Measurements from ENCODE around the gene PHYHIPL. TPM values are rescaled to one million over a fixed set of nuclear protein-coding genes. Genes with fewer than 3 reads are reported as not detected.

The PHYHIPL gene
- total and polyA plus RNA-seq, 4 experiments from 2014 or later, result not detected

DNA sequence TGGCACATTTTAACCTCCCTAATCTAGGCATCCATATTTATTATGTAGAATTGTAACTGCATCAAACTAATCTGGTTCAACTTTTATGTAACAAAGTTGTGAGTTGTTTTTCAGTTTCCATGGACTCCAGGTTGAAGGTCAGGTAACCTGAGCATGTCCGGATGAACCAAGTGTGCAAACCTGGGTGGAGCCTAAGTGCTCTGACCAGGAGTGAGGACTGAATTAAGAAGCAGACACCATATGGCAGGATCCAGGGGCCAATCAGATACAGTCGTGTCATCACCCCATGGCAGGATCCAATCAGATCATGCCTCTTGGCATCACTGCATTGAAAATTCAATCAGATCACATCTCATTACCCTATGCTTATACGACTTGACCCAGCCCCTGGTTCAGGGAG lies 41.2 kb upstream of the PHYHIPL start:
- no peak for DNase-seq
- intact Hi-C loops (cut with micrococcal nuclease), result no loop called here
- no peaks in the 10 kb centered on the region for H3K36me3 Mint-ChIP-seq
- Histone ChIP-seq H3K36me3 (ENCODE audit: insufficient read depth, low read length) (no peaks in the 10 kb centered on the region), H3K27me3 (ENCODE audit: insufficient read depth, low read length) (no peaks in the 10 kb centered on the region), H3K27ac (ENCODE audit: low read depth, low read length) (no peak overlapping the region), H3K4me3 (ENCODE audit: low read length in 2 of 2) (no peak overlapping the region), H3K4me1 (ENCODE audit: insufficient read depth, low read length) (no peaks in the 10 kb centered on the region), H3K9me3 (ENCODE audit: control insufficient read depth in 1 of 2, low read length in 2 of 2) (no peaks in the 10 kb centered on the region)
- no peaks in the 10 kb centered on the region for H3K4me1 Mint-ChIP-seq
- H3K9me3 Mint-ChIP-seq, result peaks cover 0 to 6% (median 1%) of the 10 kb centered on the region in 8 donors
- ChIA-PET CTCF (ENCODE audit: partially characterized antibody) (no interaction called here), POLR2A (ENCODE audit: partially characterized antibody) (no interaction called here)
- H3K4me3 Mint-ChIP-seq, result no peak overlapping the region
- no peak overlapping the region for H3K27ac Mint-ChIP-seq
- peaks cover 0 to 1% of the 10 kb centered on the region in 2 donors for H3K27me3 Mint-ChIP-seq

DNA sequence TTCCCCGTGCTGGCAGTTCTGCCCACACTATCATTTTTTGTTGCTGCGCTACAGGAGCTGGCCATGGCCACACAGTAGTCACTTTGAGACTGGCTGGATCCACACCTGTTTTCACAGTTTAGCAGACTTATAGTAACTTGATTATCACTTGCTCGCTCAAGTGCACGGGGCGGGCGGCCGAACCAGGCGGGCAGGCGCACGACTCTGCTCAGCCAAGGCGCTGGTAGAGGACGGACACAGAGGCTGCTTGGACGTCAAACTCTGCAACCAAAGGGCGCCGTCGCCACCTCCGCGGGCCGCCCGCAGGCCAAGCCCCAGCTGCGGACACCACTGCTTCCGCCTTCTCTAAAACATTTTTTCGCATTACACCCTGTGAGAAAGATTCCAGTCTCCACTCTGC lies 38.4 kb upstream of the PHYHIPL start:
- Histone ChIP-seq H3K4me3 (ENCODE audit: low read length in 2 of 2) (no peak overlapping the region), H3K4me1 (ENCODE audit: insufficient read depth, low read length) (no peaks in the 10 kb centered on the region), H3K36me3 (ENCODE audit: insufficient read depth, low read length) (no peaks in the 10 kb centered on the region), H3K27me3 (ENCODE audit: insufficient read depth, low read length) (no peaks in the 10 kb centered on the region), H3K27ac (ENCODE audit: low read depth, low read length) (no peak overlapping the region), H3K9me3 (ENCODE audit: control insufficient read depth in 1 of 2, low read length in 2 of 2) (no peaks in the 10 kb centered on the region)
- no peak overlapping the region for H3K27ac Mint-ChIP-seq
- no peaks in the 10 kb centered on the region for H3K4me1 Mint-ChIP-seq
- intact Hi-C loops (cut with micrococcal nuclease), result no loop called here
- peaks cover 0 to 1% of the 10 kb centered on the region in 2 donors for H3K27me3 Mint-ChIP-seq
- ChIA-PET POLR2A (ENCODE audit: partially characterized antibody) (no interaction called here), CTCF (ENCODE audit: partially characterized antibody) (no interaction called here)
- DNase-seq, result no peak
- peaks cover 0 to 6% (median 0%) of the 10 kb centered on the region in 8 donors for H3K9me3 Mint-ChIP-seq
- H3K4me3 Mint-ChIP-seq, result no peak overlapping the region
- no peaks in the 10 kb centered on the region for H3K36me3 Mint-ChIP-seq

DNA sequence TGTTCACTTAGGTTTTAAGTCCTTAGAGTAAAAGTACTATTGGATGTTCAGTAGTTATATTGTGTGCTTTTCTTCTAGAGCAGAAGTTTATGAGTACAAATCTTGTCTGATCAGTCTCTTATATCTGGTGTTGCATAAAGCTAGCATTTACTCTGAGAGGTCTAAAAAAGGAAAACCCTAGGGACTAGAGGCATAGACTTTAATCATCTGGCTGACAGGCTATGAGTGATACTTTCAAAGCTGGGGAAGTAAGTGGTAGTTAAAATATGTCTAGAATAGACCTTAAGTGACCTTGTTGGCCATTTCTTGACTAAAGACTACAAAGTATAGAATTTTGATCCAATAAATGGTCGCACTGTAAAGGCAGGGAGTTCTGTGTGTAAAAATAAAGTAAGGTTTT lies 32.9 kb upstream of the PHYHIPL start:
- DNase-seq, result no peak
- Mint-ChIP-seq H3K36me3 (no peaks in the 10 kb centered on the region), H3K4me1 (no peaks in the 10 kb centered on the region), H3K4me3 (no peak overlapping the region), H3K27ac (no peak overlapping the region), H3K9me3 (peaks cover 0 to 4% (median 2%) of the 10 kb centered on the region in 8 donors), H3K27me3 (peaks cover 0 to 1% of the 10 kb centered on the region in 2 donors)
- H3K9me3 ChIP-seq (ENCODE audit: control insufficient read depth in 1 of 2, low read length in 2 of 2), result no peaks in the 10 kb centered on the region
- H3K27ac ChIP-seq (ENCODE audit: low read depth, low read length), result no peak overlapping the region
- intact Hi-C loops (cut with micrococcal nuclease), result no loop called here
- no peaks in the 10 kb centered on the region for H3K36me3 ChIP-seq (ENCODE audit: insufficient read depth, low read length)
- no peak overlapping the region for H3K4me3 ChIP-seq (ENCODE audit: low read length in 2 of 2)
- CTCF ChIA-PET (ENCODE audit: partially characterized antibody), result no interaction called here
- no peaks in the 10 kb centered on the region for H3K27me3 ChIP-seq (ENCODE audit: insufficient read depth, low read length)
- H3K4me1 ChIP-seq (ENCODE audit: insufficient read depth, low read length), result no peaks in the 10 kb centered on the region
- POLR2A ChIA-PET (ENCODE audit: partially characterized antibody), result no interaction called here

DNA sequence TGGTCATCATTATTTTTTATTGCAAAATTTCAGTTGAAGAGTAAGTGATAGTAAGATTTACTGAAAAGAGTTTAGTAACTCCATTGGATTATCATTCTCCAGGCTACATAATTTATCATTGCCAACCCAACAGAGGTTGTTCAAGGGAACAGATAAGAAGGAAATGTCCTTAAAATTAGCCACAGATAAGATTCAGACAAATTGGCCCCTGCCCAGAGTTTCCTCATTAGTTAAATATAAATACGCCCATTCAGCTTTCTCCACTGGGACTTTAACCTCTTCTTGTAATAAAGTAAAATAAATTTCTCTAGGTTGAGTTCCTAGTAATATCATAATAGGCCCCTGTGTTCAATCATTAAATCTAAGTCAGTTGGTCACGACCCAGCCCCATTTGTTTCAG lies 27.7 kb upstream of the PHYHIPL start:
- H3K4me3 Mint-ChIP-seq, result no peak overlapping the region
- Histone ChIP-seq H3K9me3 (ENCODE audit: control insufficient read depth in 1 of 2, low read length in 2 of 2) (no peaks in the 10 kb centered on the region), H3K27ac (ENCODE audit: low read depth, low read length) (no peak overlapping the region), H3K36me3 (ENCODE audit: insufficient read depth, low read length) (no peaks in the 10 kb centered on the region), H3K4me3 (ENCODE audit: low read length in 2 of 2) (no peak overlapping the region), H3K4me1 (ENCODE audit: insufficient read depth, low read length) (no peaks in the 10 kb centered on the region), H3K27me3 (ENCODE audit: insufficient read depth, low read length) (no peaks in the 10 kb centered on the region)
- POLR2A ChIA-PET (ENCODE audit: partially characterized antibody), result no interaction called here
- no peaks in the 10 kb centered on the region for H3K27me3 Mint-ChIP-seq
- intact Hi-C loops (cut with micrococcal nuclease), result no loop called here
- no peaks in the 10 kb centered on the region for H3K36me3 Mint-ChIP-seq
- H3K4me1 Mint-ChIP-seq, result no peaks in the 10 kb centered on the region
- H3K9me3 Mint-ChIP-seq, result peaks cover 0 to 6% (median 0%) of the 10 kb centered on the region in 8 donors
- no peak overlapping the region for H3K27ac Mint-ChIP-seq
- DNase-seq, result no peak
- CTCF ChIA-PET (ENCODE audit: partially characterized antibody), result no interaction called here

DNA sequence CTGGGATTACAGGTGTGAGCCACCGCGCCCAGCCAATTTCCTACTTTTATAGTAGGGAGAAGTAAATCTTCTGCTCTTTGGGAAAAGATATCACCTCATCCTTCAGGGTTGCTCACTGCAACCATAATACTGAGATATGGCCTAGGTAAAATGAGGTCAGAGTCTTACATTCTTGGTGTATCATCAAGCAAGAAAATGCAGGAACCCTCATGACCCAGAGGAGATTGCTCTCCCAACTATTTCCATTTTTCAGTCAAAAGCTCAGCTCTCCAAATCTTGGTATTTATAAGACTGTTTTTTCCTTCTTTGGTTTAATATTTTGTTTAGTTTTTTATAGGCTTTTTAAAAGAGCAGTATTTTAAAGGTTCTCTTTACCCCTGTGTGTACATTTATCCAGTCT lies 20.9 kb upstream of the PHYHIPL start:
- no peak overlapping the region for H3K27ac ChIP-seq (ENCODE audit: low read depth, low read length)
- H3K27ac Mint-ChIP-seq, result no peak overlapping the region
- H3K36me3 ChIP-seq (ENCODE audit: insufficient read depth, low read length), result no peaks in the 10 kb centered on the region
- no peaks in the 10 kb centered on the region for H3K27me3 ChIP-seq (ENCODE audit: insufficient read depth, low read length)
- no peaks in the 10 kb centered on the region for H3K36me3 Mint-ChIP-seq
- no peaks in the 10 kb centered on the region for H3K4me1 Mint-ChIP-seq
- H3K27me3 Mint-ChIP-seq, result no peaks in the 10 kb centered on the region
- no peak for DNase-seq
- H3K4me3 ChIP-seq (ENCODE audit: low read length in 2 of 2), result no peak overlapping the region
- no peaks in the 10 kb centered on the region for H3K9me3 ChIP-seq (ENCODE audit: control insufficient read depth in 1 of 2, low read length in 2 of 2)
- intact Hi-C loops (cut with micrococcal nuclease), result no loop called here
- peaks cover 0 to 6% (median 0%) of the 10 kb centered on the region in 8 donors for H3K9me3 Mint-ChIP-seq
- POLR2A ChIA-PET (ENCODE audit: partially characterized antibody), result no interaction called here
- CTCF ChIA-PET (ENCODE audit: partially characterized antibody), result no interaction called here
- no peaks in the 10 kb centered on the region for H3K4me1 ChIP-seq (ENCODE audit: insufficient read depth, low read length)
- no peak overlapping the region for H3K4me3 Mint-ChIP-seq

DNA sequence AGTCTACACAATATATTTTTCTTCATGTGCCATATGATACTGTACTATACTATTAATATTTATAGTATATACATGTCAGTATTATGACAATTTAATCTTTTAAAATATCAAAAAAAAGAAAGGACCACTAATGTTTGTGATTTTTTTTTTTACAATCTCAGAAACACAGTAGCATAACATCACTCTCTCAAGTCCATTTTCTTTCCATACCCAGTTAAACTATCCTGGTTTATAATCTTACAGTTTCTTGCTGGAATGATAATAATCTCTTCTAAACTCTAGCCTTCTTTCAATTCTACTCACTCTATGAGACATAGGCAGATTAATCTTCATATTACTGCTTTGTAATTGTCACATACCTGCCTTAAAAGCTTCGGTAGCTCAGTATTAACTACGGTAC lies 8.9 kb upstream of the PHYHIPL start:
- no peaks in the 10 kb centered on the region for H3K4me1 Mint-ChIP-seq
- ChIA-PET CTCF (ENCODE audit: partially characterized antibody) (no interaction called here), POLR2A (ENCODE audit: partially characterized antibody) (no interaction called here)
- no peaks in the 10 kb centered on the region for H3K4me1 ChIP-seq (ENCODE audit: insufficient read depth, low read length)
- H3K27me3 ChIP-seq (ENCODE audit: insufficient read depth, low read length), result no peaks in the 10 kb centered on the region
- peaks cover 2 to 5% (median 4%) of the 10 kb centered on the region in 8 donors for H3K9me3 Mint-ChIP-seq
- no peaks in the 10 kb centered on the region for H3K9me3 ChIP-seq (ENCODE audit: control insufficient read depth in 1 of 2, low read length in 2 of 2)
- H3K36me3 Mint-ChIP-seq, result no peaks in the 10 kb centered on the region
- H3K36me3 ChIP-seq (ENCODE audit: insufficient read depth, low read length), result no peaks in the 10 kb centered on the region
- no peaks in the 10 kb centered on the region for H3K27me3 Mint-ChIP-seq
- no peak for DNase-seq
- no peak overlapping the region for H3K27ac Mint-ChIP-seq
- no peak overlapping the region for H3K4me3 Mint-ChIP-seq
- no peak overlapping the region for H3K27ac ChIP-seq (ENCODE audit: low read depth, low read length)
- no peak overlapping the region for H3K4me3 ChIP-seq (ENCODE audit: low read length in 2 of 2)
- intact Hi-C loops (cut with micrococcal nuclease), result no loop called here

DNA sequence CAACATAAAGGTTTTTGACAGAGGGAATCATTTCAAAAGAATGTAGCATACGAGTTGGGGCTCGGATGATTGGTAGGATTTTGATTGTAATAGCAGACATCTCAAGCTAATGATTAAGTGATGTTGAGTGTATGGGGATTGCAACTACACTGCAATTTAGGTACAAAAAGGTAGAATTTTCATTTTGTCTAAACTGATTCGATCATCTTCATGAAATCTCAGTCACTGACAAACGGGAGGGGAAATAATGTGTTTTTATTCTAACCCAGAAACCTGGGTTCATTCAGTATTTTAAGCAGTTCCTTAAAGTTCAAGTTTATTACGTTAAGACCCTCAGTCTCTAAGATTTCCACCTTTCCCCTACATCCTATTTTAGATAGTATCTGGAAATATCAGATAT lies 3.9 kb upstream of the PHYHIPL start:
- H3K4me3 ChIP-seq (ENCODE audit: low read length in 2 of 2), result no peak overlapping the region
- H3K36me3 Mint-ChIP-seq, result no peaks in the 10 kb centered on the region
- H3K9me3 ChIP-seq (ENCODE audit: control insufficient read depth in 1 of 2, low read length in 2 of 2), result no peaks in the 10 kb centered on the region
- H3K36me3 ChIP-seq (ENCODE audit: insufficient read depth, low read length), result no peaks in the 10 kb centered on the region
- H3K4me3 Mint-ChIP-seq, result no peak overlapping the region
- no peak for DNase-seq
- intact Hi-C loops (cut with micrococcal nuclease), result no loop called here
- H3K27ac Mint-ChIP-seq, result no peak overlapping the region
- H3K27me3 Mint-ChIP-seq, result peaks cover 5 to 11% of the 10 kb centered on the region in 2 donors
- peaks cover 0 to 5% (median 2%) of the 10 kb centered on the region in 4 donors for H3K4me1 Mint-ChIP-seq
- no peaks in the 10 kb centered on the region for H3K27me3 ChIP-seq (ENCODE audit: insufficient read depth, low read length)
- no peak overlapping the region for H3K27ac ChIP-seq (ENCODE audit: low read depth, low read length)
- ChIA-PET CTCF (ENCODE audit: partially characterized antibody) (no interaction called here), POLR2A (ENCODE audit: partially characterized antibody) (no interaction called here)
- no peaks in the 10 kb centered on the region for H3K4me1 ChIP-seq (ENCODE audit: insufficient read depth, low read length)
- H3K9me3 Mint-ChIP-seq, result peaks cover 0 to 12% (median 7%) of the 10 kb centered on the region in 8 donors

DNA sequence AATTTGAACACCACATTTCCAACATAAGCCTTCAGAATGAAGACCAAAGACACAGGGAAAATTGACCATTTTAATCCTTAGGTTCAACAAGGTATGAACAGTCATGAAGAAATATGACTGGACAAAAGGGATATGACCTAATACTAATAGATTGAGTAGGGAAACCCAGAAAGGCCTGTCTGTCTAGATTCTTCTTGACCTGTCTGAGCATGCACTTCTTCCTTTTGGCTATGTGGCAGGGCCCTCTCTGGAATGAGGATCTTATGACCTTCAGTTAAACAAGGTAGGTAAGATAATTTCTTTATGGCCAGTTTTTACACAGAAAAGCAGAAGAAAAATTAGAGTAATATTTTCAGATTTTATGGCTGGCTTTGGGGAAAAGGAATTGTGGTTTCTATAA lies 3.0 kb upstream of the PHYHIPL start:
- Histone ChIP-seq H3K27me3 (ENCODE audit: insufficient read depth, low read length) (no peaks in the 10 kb centered on the region), H3K9me3 (ENCODE audit: control insufficient read depth in 1 of 2, low read length in 2 of 2) (no peaks in the 10 kb centered on the region), H3K4me3 (ENCODE audit: low read length in 2 of 2) (no peak overlapping the region), H3K4me1 (ENCODE audit: insufficient read depth, low read length) (no peaks in the 10 kb centered on the region), H3K27ac (ENCODE audit: low read depth, low read length) (no peak overlapping the region), H3K36me3 (ENCODE audit: insufficient read depth, low read length) (no peaks in the 10 kb centered on the region)
- Mint-ChIP-seq H3K4me3 (no peak overlapping the region), H3K4me1 (peaks cover 0 to 5% (median 2%) of the 10 kb centered on the region in 4 donors), H3K36me3 (no peaks in the 10 kb centered on the region), H3K9me3 (peaks cover 0 to 12% (median 7%) of the 10 kb centered on the region in 8 donors), H3K27me3 (peaks cover 6 to 14% of the 10 kb centered on the region in 2 donors), H3K27ac (no peak overlapping the region)
- POLR2A ChIA-PET (ENCODE audit: partially characterized antibody), result no interaction called here
- intact Hi-C loops (cut with micrococcal nuclease), result no loop called here
- CTCF ChIA-PET (ENCODE audit: partially characterized antibody), result no interaction called here
- DNase-seq, result no peak
